GM18870 (cell line): Measurements from ENCODE around the gene MDGA2.

Experiments used
- ATAC-seq: cut with Tn5 transposase; IDR thresholded peaks from one replicate; pipeline ENCODE4 v1.9.1; 2021; ENCODE audit warnings: moderate library complexity; ENCODE audit not compliant: unreplicated experiment

The MDGA2 gene

DNA sequence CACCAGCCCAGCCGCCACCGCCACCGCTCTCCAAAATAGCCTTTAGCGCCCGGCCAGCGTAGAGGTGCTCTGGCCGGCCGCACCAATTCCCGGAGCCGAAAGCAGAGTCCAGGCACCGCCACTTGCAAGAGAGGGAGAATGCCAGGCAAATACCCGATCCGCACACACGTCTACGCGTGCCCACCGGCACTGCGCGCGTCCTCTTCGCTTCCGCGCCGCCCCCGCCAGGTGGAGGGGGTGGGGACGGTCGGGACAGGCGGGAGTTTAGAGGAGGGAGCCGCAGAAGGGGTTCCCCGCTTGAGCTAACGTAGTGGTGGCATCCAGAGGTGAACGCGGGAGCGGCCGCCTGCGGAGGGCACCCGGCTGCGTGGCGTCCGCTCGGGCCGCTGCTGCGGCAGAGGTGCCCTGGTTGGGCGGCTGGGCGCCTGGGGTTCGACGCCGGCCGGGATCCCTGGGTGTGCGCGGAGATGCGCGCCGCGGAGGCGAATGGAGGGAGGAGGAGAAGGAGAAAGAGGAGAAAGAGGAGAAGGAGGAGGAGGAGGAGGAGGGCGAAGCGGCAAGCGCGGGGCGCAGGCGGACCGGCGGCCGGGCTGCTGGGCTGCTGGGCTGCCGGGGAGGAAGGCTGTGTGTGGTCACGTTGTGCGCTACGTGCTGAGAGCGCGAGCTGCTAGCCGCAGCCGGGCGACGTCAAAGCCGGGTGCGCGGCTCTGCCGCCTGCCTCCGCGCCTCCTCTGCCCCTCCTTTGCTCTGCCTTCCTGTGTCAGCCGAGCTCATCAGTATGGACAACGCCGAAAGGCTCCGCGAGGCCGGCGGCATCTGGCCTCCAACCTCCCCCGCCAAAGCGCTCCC lies at the start of gene MDGA2:
Gene MDGA2, minus strand, starts transcription at position 140 of the 849 bp plus-strand sequence.
- no peak for ATAC-seq

DNA sequence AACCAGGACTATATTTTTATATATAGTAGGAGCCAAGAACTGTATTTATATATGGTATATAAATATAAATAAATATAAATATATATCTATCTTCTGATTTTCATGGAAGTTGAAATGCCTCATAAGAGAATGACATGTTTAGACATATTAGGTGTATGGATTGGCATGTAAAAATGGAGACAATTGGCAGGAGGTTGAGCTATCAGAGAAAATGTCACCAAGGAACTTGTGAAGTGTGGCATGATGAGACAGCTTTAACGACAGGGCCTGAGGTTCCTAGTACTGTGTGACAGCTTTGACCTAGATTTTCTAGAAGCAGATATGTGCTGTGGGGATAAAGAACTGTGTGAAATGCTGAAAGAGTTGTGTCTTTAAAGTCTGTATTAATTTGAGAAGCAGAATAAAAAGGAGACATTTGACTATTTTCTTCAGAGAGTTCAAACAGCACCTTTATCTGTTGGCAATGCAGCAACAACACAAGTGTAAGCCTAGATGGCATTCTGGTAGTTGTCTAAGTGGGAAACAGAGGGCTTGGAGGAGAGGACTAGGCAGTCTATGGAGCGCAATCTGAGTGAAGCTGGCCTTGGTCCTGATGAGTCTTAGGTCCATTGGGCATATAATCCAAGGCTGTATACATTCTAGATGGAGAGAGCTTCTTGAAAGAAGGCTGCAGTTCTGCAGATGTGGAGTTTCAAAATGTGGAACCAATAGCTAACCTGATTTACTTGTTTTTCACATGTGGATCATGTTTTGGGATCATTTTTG lies 47.7 kb upstream of the MDGA2 start:
- ATAC-seq: no peak

DNA sequence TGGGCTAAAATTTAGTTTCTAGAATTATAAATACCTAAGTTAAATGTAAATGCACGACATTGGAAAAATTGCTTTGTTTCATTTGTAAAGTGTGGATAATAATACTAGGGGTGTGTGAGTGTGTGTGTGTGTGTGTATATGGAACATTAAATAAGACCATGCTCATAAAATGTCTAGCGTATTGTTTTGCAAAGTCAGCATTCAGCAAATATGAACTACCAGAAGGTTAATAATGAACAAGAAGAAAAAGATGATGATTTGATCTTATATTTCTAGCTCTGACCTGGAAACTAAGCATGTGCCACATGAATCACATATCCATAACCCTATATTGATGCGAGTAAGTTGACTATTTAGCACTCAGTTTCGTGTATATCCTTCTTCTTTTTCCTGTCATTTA lies 44.9 kb upstream of the MDGA2 start:
- no peak for ATAC-seq

DNA sequence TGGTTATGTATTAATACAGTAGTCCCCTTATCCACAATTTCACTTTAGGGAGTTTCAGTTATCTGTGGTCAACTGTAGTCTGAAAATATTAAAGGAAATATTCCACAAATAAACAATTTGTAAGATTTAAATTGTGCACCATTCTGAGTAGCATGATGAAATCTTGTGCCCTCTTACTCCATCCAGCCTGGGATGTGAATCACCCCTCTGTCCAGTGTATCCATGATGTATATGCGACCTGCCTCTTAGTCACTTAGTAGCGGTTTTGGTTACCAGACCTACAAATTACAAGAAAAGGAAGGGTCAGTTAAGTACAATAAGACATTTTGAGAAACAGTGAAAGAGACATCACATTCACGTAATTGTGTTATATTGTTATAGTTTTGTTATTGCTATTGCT lies 39.9 kb upstream of the MDGA2 start:
- no peak for ATAC-seq

DNA sequence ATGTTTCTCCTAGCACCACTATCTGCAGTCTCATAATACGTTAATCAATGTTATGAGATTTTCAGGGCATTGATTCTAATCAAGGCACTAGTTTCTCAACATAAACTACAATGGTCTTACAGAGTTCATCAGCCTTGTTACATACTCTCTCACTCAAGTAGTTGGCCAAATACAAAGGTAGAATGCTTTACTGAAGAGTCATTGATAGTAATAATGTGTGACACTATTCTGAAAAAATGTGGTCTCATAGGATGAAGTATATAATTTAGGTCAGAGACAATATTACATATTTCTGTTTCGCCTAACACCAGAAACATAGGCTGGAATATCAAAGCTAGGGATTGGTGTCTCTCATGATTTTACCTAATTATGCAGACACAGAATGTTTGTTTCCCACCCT lies 35.2 kb upstream of the MDGA2 start:
- no peak for ATAC-seq

DNA sequence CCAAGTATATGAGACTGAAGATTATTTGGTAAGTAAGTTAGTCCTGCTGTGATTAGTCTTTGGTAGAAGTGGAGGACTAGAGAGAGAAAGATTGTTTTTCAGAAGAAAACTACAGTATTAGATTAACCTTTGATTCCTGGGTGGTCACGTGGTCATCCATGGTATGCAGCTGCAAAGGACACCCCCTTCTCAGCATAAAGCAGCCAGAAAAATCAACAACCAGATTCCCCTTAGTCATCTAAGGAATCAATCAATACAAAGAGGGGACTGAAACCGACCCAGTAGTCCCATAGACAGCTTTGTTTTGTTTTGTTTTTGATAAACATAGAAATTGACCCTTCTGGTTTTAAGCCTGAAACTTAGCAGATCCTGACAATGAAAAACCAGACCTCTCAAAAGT lies 30.3 kb upstream of the MDGA2 start:
- no peak for ATAC-seq

DNA sequence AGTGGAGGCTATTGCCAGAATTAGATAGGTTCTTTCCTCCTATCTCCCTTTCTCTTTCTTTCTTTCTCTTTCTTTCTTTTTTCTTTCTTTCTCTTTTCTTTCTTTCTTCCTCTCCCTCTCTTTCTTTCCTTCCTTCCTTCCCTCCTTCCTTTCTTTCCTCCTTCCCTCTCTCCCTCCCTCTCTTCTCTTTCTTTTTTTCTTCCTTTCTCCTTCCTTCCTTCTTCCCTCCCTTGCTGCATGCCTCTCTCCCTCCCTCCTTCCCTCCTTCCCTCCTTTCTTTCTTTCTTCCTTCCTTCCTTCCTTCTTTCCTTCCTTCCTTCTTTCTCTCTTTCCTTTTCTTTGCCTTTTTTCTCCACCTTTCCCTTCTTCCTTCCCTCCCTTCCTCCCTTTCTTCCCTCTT lies 16.4 kb upstream of the MDGA2 start:
- ATAC-seq: no peak

DNA sequence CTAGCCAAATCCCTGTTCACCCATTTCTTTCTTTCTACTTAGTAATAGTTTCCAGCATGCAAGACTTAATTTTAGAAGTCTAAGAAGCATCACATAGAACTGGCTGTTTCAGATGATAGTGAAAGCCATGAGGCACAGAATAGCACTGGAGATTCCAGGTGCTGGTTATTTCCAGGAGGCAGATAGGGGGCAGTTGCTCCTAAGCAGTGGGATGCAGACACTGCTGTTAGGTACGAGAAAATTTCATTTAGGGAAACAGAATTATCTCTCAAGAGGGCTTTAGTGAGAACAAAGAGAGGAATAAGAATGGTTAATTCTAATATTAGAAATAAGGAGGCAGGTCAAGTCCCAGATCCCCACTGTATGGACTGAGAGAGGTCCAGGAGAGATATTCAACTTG lies 3.6 kb upstream of the MDGA2 start:
- ATAC-seq: no peak

DNA sequence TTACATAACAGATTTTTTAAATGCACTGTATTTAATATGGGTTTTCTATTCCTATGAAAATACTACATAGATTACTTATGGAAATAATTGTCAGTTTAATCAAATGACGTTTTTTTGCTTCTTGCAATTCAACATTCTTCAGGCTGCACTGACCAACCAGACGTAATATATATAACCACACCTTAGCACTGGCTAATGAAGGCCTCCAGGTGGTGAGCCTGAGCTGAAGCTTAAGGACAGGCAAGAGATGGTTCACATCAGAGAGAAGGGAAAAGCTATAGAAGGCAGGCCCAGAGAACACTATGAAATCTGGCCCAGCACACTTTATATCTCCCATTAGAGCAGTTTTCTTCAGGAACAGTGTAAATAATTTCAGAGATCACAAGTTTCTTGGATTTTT lies 2.8 kb upstream of the MDGA2 start:
- no peak for ATAC-seq

DNA sequence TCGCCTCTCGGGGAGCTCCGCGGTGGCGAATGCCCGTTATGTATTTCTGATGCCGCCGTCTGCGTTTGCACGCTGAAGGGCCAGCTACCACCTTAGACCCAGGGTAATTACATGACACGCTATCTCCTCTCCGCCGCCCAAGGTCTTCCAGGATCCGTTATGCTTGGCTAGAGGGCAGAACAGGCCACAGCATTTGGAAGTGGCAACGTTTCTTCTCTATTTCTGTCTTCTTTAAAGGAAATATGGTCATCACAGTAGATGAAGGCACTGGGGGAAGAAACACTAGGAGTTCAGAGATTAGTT lies 861 bp upstream of the MDGA2 start:
- ATAC-seq: no peak

DNA sequence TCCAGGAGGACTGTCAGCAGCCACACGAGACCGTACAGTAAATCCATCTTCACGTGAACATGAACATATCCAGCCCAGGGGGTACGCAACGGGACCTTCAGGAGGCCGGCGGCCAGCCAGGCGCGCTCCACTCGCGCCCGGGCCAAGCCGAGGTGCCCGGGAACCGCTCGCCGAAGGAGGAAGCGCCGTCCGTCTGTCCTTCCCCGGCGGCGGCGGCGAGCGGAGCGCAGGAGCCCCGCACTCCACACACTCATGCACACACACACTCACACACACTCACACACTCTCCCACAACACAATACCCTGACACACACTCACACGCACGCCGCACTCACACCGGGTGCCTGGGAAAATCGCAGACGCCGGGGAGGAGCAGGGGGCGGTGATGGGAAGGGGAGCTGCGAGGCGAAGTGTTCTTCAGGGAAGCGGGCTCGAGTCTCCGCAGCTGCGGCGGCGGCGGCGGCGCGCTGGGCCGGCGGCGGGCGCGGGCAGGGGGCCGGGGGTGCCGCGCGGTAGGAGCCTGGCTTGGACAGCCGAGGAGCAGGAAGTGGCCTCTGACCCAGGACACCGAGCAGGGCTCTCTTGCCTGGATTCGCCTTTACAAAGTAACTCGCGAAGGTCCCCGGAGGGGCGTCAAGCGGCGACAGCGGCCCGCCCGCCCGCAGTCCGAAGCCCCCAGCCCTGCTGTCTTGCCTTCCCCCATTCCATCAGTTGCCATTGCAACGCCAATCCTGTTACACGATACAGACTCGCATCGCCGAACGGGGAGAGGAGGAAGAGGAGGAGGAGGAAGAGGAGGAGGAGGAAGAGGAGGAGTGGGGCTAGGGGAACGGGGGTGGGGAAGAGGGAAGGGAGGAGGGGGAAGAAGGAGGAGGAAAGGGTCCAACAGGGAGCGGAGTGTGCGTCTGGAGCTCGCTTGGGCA lies 601 bp downstream of the MDGA2 start:
- ATAC-seq: no peak

DNA sequence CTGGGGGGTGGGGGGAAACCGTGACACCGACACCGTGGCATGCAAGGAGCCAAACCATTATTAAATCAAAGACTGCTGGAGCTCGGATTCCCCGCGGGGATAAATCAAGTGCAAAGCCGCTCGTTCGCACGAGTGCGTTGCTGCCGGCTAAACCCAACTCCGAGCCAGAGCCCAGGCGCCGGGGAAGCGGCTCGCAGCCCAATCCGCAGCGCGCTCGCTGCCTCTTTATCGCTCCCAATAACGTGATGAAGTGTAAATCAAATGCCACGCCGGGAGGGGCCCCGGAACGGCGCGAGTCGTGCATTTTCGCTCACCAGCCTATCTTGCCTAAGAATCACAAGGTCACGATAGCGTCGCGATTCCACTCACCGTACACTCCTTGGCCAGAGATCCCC lies 1.3 kb downstream of the MDGA2 start:
- ATAC-seq: no peak

DNA sequence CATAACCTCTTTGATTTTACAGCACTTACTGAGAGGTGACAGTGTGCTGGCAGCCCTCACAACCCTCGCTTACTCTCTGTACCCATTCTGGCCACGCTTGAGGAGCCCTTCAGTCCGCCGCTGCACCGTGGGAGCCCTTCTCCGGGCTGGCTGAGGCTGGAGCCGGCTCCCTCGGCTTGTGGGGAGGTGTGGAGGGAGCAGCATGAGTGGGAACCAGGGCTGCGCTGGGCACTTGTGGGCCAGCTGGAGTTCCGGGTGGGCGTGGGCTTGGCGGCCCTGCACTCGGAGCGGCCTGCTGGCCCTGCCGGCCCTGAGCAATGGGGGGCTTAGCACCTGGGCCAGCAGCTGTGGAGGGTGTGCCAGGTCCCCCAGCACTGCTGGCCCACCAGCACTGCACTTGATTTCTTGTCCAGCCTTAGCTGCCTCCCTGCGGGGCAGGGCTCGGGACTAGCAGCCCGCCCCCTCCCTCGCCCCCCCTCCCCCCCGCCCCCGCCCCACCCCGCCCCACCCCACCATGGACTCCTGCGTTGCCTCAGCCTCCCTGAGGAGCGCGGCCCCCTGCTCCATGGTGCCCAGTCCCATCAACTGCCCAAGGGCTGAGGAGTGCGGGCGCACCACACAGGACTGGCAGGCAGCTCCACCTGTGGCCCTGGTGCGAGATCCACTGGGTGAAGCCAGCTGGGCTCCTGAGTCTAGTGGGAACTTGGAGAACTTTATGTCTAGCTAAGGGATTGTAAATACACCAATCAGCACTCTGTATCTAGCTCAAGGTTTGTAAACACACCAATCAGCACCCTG lies 9.9 kb downstream of the MDGA2 start:
- ATAC-seq: no peak

DNA sequence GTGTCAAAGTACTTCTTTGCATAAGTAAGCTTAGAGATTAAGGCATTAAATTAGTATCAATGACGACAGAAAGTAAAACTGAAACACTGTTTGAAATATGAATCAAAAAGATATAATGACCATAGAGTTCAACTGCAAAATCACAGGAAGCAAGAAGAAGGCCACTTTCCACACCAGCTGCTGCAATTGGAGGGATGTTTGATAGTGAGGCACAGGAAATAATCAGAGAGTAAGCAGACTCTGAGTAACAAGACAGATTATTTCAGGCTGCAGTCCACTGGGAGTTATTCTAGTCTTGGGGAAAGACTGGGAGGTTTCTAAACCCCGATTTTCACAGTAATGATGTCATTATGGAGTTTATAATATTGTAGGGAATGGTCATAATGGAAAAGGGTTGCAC lies 12.9 kb downstream of the MDGA2 start:
- ATAC-seq: no peak

DNA sequence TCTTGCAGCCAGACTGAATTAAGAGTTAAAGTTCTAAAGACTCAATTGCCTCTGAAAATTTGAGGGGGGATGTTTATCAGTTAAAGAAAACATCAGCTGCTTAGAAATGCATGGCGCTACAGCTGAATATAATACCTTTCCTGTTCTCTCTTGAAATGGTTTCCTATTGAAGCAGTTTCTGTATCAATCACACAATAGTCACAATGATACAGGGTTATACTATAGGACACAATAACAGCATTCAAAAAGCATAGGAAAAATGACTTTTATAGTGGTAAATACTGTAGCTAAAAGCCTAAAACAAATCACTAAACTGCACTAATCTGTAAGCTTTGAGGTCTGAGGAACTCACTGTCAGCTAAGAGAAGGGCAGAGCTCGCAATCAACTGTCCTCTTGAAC lies 15.2 kb downstream of the MDGA2 start:
- ATAC-seq: no peak

DNA sequence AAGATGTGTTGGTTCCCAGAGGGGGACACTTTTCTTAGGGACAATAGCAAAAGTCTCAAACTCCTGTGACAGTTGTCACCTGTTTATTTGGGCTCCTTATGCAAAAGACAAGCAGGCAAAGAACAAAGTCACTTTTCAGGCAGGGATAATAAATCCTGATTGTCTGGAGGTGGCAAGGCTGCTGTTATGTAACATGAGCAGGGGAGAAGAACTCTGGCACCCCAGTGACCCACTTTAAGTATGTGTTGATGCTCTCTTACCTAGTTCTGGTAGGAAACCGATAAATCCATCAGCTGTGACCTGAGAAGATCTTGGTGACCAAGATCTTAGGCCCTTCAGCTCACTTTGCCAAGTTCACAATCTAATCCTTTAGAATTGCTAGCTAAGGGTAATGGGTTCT lies 17.4 kb downstream of the MDGA2 start:
- no peak for ATAC-seq

DNA sequence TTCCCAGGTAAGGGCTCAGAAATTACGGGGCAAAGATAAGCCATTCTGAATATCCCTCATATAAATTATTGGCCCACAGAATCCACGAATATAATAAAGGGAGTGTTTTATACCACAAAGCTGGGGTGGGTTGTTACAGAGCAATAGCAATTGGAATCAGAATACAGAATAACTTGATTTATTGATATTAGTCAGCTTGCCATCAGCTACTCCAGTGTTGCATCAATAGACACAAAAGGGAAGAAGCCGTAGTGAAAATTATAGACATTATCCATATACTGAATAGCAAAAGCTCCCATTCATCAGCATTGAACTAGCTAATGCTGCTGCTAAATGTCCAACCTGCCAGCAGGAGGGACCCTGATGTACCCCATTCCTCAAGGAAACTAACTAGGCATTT lies 18.3 kb downstream of the MDGA2 start:
- no peak for ATAC-seq

DNA sequence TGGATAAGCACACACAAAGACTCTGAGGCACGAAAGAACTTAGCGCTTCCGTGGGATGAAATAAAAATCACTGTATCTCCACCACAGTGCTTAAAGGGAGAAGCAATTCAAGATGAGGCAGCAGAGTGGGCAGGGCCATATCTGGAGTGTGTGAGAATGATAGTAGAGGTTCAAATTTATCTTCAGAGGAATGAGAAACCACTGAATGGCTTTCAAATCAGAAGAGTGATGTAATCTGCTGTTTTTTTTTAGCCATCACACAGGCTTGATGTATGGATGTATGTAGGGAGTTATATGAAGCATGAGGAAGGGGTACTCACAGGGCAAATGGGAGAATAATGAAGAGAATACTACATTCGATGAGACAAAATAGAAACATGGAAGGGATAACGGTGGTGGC lies 24.1 kb downstream of the MDGA2 start:
- ATAC-seq: no peak

DNA sequence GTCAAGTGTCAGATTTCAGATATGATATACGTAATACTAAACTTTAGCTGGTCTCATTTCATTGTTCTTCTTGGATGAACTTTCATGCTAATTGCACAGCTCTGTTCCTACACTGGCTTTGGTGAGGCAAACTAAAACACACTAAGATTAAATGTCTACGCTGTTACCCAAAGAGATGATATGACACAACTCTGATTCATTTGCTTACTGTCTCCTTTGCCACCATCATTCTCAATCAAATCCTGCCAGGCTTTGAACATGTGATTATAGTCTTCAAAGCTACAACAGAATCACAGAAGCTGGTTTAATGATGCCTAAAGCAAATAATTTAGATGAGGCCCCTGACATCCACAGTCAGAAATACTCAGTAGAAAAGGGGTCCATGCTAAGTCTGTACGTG lies 37.7 kb downstream of the MDGA2 start:
- ATAC-seq: no peak

DNA sequence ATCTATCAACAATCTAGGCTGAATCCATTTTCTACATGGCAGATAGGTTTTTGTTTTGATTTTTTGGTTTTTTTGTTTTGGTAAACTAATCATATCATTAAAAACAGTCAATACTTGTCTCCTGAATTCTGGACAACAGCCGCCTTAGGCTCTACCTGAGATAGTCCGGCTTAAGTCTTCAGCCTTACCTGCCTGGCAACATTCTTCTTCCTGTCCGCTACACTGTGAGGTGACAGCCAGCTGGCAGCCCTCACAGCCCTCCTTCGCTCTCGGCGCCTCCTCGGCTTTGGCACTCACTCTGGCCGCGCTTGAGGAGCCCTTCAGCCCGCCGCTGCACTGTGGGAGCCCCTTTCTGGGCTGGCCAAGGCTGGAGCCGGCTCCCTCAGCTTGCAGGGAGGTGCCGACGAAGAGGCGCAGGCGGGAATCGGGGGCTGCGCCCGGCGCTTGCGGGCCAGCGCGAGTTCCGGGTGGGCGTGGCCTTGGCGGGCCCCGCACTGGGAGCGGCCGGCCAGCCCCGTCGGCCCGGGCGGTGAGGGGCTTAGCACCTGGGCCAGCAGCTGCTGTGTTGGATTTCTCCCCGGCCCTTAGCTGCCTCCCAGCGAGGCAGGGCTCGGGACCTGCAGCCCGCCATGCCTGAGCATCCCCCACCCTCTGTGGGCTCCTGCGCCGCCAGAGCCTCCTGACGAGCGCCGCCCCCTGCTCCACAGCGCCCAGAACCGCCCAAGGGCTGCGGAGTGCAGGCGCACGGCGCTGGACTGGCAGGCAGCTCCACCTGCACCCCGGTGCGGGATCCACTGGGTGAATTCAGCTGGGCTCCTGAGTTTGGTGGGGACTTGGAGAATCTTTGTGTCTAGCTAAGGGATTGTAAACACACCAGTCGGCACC lies 49.0 kb downstream of the MDGA2 start:
- no peak for ATAC-seq
